Neural progenitor cell (in vitro differentiated cells): ENCODE measurements around the gene PDLIM1. TPM values are rescaled to one million over a fixed set of nuclear protein-coding genes. Genes with fewer than 3 reads are reported as not detected.

ENCODE experiments used
- DNase-seq: peaks from one replicate; pipeline ENCODE4 v3.0.0-alpha.2; 2016; ENCODE audit warnings: low spot score
- H2AFZ ChIP-seq: fragments of 200-600 bp; sonication (generic); replicated peaks from 2 replicates; pipeline ENCODE4 v1.6.1; 2016; ENCODE audit warnings: antibody characterized with exemption
- H3F3A ChIP-seq: fragments of 200-600 bp; sonication (generic); 2 replicates; pipeline ENCODE4 v1.6.1; 2016; ENCODE audit warnings: antibody characterized with exemption, low read depth
- H3K27ac ChIP-seq: fragments of 200-600 bp; sonication (generic); 2 replicates; pipeline ENCODE4 v1.5.1; 2016; ENCODE audit warnings: mild to moderate bottlenecking
- H3K27me3 ChIP-seq: fragments of 200-600 bp; sonication (generic); 2 replicates; pipeline ENCODE4 v1.6.1; 2016; ENCODE audit warnings: mild to moderate bottlenecking, moderate library complexity
- H3K36me3 ChIP-seq: fragments of 200-600 bp; sonication (generic); 2 replicates; pipeline ENCODE4 v1.5.1; 2016
- H3K4me1 ChIP-seq: fragments of 200-600 bp; sonication (generic); 2 replicates; pipeline ENCODE4 v1.6.1; 2016; ENCODE audit warnings: mixed run types
- H3K4me2 ChIP-seq: fragments of 200-600 bp; sonication (generic); 2 replicates; pipeline ENCODE4 v1.6.1; 2016
- H3K4me3 ChIP-seq: fragments of 200-600 bp; sonication (generic); 2 replicates; pipeline ENCODE4 v1.5.1; 2016
- H3K79me2 ChIP-seq: fragments of 200-600 bp; sonication (generic); 2 replicates; pipeline ENCODE4 v1.6.1; 2016; ENCODE audit warnings: low read depth
- H3K9ac ChIP-seq: fragments of 200-600 bp; sonication (generic); 2 replicates; pipeline ENCODE4 v1.6.1; 2016
- H3K9me3 ChIP-seq: fragments of 200-600 bp; sonication (generic); 2 replicates; pipeline ENCODE4 v1.5.1; 2016; ENCODE audit warnings: low read depth
- H4K20me1 ChIP-seq: fragments of 200-600 bp; sonication (generic); 2 replicates; pipeline ENCODE4 v1.6.1; 2016; ENCODE audit warnings: low read depth
- H3K27ac Mint-ChIP-seq: 3 replicates; pipeline ENCODE4 v1.8.0; 2021; ENCODE audit warnings: mixed read lengths
- H3K27me3 Mint-ChIP-seq: 2 replicates; pipeline ENCODE4 v1.8.0; 2022; ENCODE audit warnings: low read depth, mild to moderate bottlenecking, inconsistent platforms, moderate library complexity, mixed read lengths; ENCODE audit not compliant: insufficient read depth
- H3K36me3 Mint-ChIP-seq: 3 replicates; pipeline ENCODE4 v1.8.0; 2021; ENCODE audit warnings: mixed read lengths
- H3K4me1 Mint-ChIP-seq: 3 replicates; pipeline ENCODE4 v1.8.0; 2021; ENCODE audit warnings: mixed read lengths
- H3K4me3 Mint-ChIP-seq: 3 replicates; pipeline ENCODE4 v1.8.0; 2021; ENCODE audit warnings: mild to moderate bottlenecking, moderate library complexity, mixed read lengths
- H3K9me3 Mint-ChIP-seq: 3 replicates; pipeline ENCODE4 v1.8.0; 2020; ENCODE audit warnings: mixed read lengths
- EZH2 ChIP-seq: fragments of 200-600 bp; sonication (generic); IDR thresholded peaks from 2 replicates; pipeline ENCODE4 v1.6.1; 2017; ENCODE audit warnings: antibody characterized with exemption, mild to moderate bottlenecking, moderate library complexity
- EZH2phosphoT487 ChIP-seq: fragments of 200-600 bp; sonication (generic); IDR thresholded peaks from 2 replicates; pipeline ENCODE4 v1.6.1; 2017; ENCODE audit warnings: antibody characterized with exemption
- total RNA-seq: library from RNA; depleted of rRNA; stranded (reverse); fragments of >200 nt; gene quantifications from 2 replicates; pipeline ENCODE4 v1.2.3, GENCODE V29; 2015; ENCODE audit warnings: low replicate concordance
- TF ChIP-seq, protein P1 (sequence below): fragments of 200-600 bp; sonication (generic); IDR thresholded peaks from 2 replicates; pipeline ENCODE4 v1.5.1; 2017; ENCODE audit warnings: antibody characterized with exemption, mild to moderate bottlenecking

Gene PDLIM1
- total RNA-seq, 1 donor from 2014 or later, result 4.6 TPM

DNA sequence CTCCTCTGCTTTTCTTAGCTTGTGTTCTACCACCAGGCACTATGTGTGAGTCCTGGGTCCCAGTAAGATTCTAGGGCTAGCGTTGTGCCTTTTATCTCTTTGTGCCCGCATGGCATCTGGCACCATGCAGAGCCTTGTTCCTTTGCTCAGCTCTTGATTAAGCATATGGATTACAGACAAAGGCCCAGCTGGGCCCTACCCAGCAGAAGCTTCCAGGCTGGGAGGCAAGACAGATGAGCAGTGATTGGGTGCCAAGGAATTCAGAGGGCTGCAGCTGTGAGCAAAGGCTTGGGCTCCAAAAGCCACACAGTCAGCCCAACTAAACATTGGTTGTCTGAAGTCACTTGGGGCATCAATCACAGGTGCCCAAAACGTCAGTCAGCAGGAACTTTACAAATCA is 94.8 kb downstream of the PDLIM1 start:
- H3K4me1 Mint-ChIP-seq, result peaks cover 3% of the 10 kb centered on the region

DNA sequence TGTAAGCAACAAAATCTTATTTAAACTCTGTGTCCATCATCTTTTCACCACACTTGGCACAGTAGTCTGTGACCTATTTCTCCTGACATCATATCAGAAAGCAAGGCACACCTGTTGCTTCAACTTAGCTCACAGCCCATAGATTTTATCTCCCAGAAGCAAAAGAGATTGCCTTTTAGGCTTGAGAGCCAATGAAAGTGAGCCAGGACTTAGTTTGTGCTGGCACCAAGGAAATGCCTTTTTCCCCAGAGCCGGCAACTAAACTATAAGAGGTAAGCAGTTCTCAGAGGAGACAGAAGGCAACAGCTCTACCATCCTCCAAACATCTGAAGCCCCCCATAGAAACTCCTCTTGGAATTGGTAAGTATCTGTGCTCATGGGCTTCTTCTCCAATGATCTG is 96.9 kb downstream of the PDLIM1 start, which contains the start of gene ACSM6:
TSS of gene ACSM6 (plus strand) at position 295 of the 400 bp plus-strand sequence. CDS start 248 bp downstream, outside the sequence.
- DNase-seq, result no peak
- Mint-ChIP-seq H3K4me1 (peaks cover 3% of the 10 kb centered on the region), H3K9me3 (peaks cover 3% of the 10 kb centered on the region), H3K4me3 (no peak within 1 kb of the TSS), H3K27ac (no peak within 1 kb of the TSS), H3K27me3 (peaks cover 6% of the 10 kb centered on the region), H3K36me3 (no peaks in the 10 kb centered on the region)
- no peak within 1 kb of the TSS for H3K4me3 ChIP-seq
- peaks cover 28% of the 10 kb centered on the region for H3K4me1 ChIP-seq
- H3K27ac ChIP-seq, result no peak within 1 kb of the TSS
- no peak within 1 kb of the TSS for H2AFZ ChIP-seq
- H3K9ac ChIP-seq, result no peak within 1 kb of the TSS
- peak within 1 kb of the TSS; percentile 27 for H3K4me2 ChIP-seq
- TF ChIP-seq EZH2phosphoT487 (no peak), EZH2 (no peak)
- TF ChIP-seq, protein P1, sequence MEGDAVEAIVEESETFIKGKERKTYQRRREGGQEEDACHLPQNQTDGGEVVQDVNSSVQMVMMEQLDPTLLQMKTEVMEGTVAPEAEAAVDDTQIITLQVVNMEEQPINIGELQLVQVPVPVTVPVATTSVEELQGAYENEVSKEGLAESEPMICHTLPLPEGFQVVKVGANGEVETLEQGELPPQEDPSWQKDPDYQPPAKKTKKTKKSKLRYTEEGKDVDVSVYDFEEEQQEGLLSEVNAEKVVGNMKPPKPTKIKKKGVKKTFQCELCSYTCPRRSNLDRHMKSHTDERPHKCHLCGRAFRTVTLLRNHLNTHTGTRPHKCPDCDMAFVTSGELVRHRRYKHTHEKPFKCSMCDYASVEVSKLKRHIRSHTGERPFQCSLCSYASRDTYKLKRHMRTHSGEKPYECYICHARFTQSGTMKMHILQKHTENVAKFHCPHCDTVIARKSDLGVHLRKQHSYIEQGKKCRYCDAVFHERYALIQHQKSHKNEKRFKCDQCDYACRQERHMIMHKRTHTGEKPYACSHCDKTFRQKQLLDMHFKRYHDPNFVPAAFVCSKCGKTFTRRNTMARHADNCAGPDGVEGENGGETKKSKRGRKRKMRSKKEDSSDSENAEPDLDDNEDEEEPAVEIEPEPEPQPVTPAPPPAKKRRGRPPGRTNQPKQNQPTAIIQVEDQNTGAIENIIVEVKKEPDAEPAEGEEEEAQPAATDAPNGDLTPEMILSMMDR, result no peak
- H3F3A ChIP-seq, result peaks cover 23% of the 10 kb centered on the region
- H3K36me3 ChIP-seq, result no peaks in the 10 kb centered on the region
- no peaks in the 10 kb centered on the region for H4K20me1 ChIP-seq
- no peaks in the 10 kb centered on the region for H3K27me3 ChIP-seq
- H3K79me2 ChIP-seq, result no peaks in the 10 kb centered on the region
- H3K9me3 ChIP-seq, result no peaks in the 10 kb centered on the region

More for the DNA sequence above, 94.8 kb downstream of the PDLIM1 start:
- Histone ChIP-seq H3K36me3 (no peaks in the 10 kb centered on the region), H3K9me3 (no peaks in the 10 kb centered on the region), H3K4me1 (peaks cover 28% of the 10 kb centered on the region), H3K79me2 (no peaks in the 10 kb centered on the region), H3K27me3 (no peaks in the 10 kb centered on the region), H3F3A (peaks cover 23% of the 10 kb centered on the region), H3K27ac (peak overlapping the region; percentile 60), H2AFZ (peak overlapping the region; percentile 40), H3K9ac (no peak overlapping the region), H4K20me1 (no peaks in the 10 kb centered on the region), H3K4me2 (peak overlapping the region; percentile 60), H3K4me3 (no peak overlapping the region)
- Mint-ChIP-seq H3K9me3 (peaks cover 3% of the 10 kb centered on the region), H3K27ac (no peak overlapping the region), H3K36me3 (no peaks in the 10 kb centered on the region), H3K27me3 (peaks cover 6% of the 10 kb centered on the region), H3K4me3 (no peak overlapping the region)
- peak; percentile 74 for DNase-seq
- TF ChIP-seq, protein P1, result no peak
- TF ChIP-seq EZH2phosphoT487 (no peak), EZH2 (no peak)

DNA sequence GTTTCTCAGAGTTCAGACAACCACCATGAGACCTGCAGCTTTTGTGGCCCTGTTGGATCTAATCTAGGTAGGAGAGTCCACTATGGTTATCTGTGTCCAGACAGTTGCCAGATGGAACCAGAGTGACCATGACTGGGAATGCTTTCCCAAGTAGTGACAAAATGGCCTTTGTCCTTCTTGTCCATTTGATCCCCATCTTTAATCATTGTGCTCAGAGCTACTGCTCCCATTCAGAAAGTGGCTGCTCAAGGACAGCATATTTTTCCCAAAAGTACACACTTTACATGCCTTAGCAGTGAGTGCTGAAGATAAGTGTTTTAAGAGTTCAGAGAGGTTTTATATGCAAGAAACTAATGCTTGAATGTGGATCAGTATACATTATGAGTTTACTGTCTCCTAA is 102.2 kb downstream of the PDLIM1 start:
- H3K36me3 ChIP-seq, result no peaks in the 10 kb centered on the region
- H3F3A ChIP-seq, result no peaks in the 10 kb centered on the region
- no peak overlapping the region for H3K4me3 Mint-ChIP-seq
- no peaks in the 10 kb centered on the region for H4K20me1 ChIP-seq
- H3K27ac Mint-ChIP-seq, result no peak overlapping the region
- no peak overlapping the region for H3K4me2 ChIP-seq
- no peak overlapping the region for H3K27ac ChIP-seq
- H3K9ac ChIP-seq, result no peak overlapping the region
- no peaks in the 10 kb centered on the region for H3K9me3 Mint-ChIP-seq
- peaks cover 7% of the 10 kb centered on the region for H3K27me3 Mint-ChIP-seq
- no peaks in the 10 kb centered on the region for H3K4me1 Mint-ChIP-seq
- no peak overlapping the region for H2AFZ ChIP-seq
- TF ChIP-seq EZH2 (no peak), EZH2phosphoT487 (no peak)
- TF ChIP-seq, protein P1, result no peak
- DNase-seq, result no peak
- H3K9me3 ChIP-seq, result no peaks in the 10 kb centered on the region
- H3K4me3 ChIP-seq, result no peak overlapping the region
- no peaks in the 10 kb centered on the region for H3K4me1 ChIP-seq
- H3K79me2 ChIP-seq, result no peaks in the 10 kb centered on the region
- H3K27me3 ChIP-seq, result no peaks in the 10 kb centered on the region
- no peaks in the 10 kb centered on the region for H3K36me3 Mint-ChIP-seq
